ACC112 (cell line): ENCODE measurements around the gene ASTL.
A peak's percentile ranks its signal among the peaks of the same experiment; 100 is the strongest.

Source experiments
- H2AFZ ChIP-seq: fragments of 200-600 bp; sonication (generic); one replicate; pipeline ENCODE4 v1.6.0; 2017; ENCODE audit warnings: antibody characterized with exemption, low read length; ENCODE audit not compliant: unreplicated experiment
- H3K27ac ChIP-seq: fragments of 200-600 bp; sonication (generic); 2 replicates; pipeline ENCODE4 v1.5.1; 2014; ENCODE audit warnings: low read depth, mild to moderate bottlenecking, antibody characterized with exemption, low read length, moderate library complexity
- H3K27me3 ChIP-seq: fragments of 200-600 bp; sonication (generic); 2 replicates; pipeline ENCODE4 v1.6.1; 2014; ENCODE audit warnings: mild to moderate bottlenecking, antibody characterized with exemption, low read length, moderate library complexity, mixed read lengths; ENCODE audit not compliant: insufficient read depth
- H3K36me3 ChIP-seq: fragments of 200-600 bp; sonication (generic); 2 replicates; pipeline ENCODE4 v1.6.1; 2016; ENCODE audit warnings: mild to moderate bottlenecking, antibody characterized with exemption, low read length, moderate library complexity, mixed read lengths; ENCODE audit not compliant: insufficient read depth
- H3K4me1 ChIP-seq: fragments of 200-600 bp; sonication (generic); one replicate; pipeline ENCODE4 v1.6.1; 2016; ENCODE audit warnings: low read length, mixed read lengths; ENCODE audit not compliant: insufficient read depth, unreplicated experiment, control insufficient read depth
- H3K4me3 ChIP-seq: fragments of 200-600 bp; sonication (generic); 2 replicates; pipeline ENCODE4 v1.5.1; 2014; ENCODE audit warnings: mild to moderate bottlenecking, low read depth, low read length
- H3K79me2 ChIP-seq: fragments of 200-600 bp; sonication (generic); one replicate; pipeline ENCODE4 v1.6.0; 2016; ENCODE audit warnings: low read length; ENCODE audit not compliant: control insufficient read depth, unreplicated experiment, insufficient read depth

The ASTL gene

GRCh38 chr2:96116424-96116878, 21.9 kb downstream of the ASTL start, which contains the start of gene ADRA2B:
Gene ADRA2B, minus strand, starts transcription at chr2:96116571. Its CDS starts 422 bp downstream, at chr2:96116149.
- H2AFZ ChIP-seq, result peak within 1 kb of the TSS; percentile 29
- peaks cover 58% of the 10 kb centered on the region for H3K27me3 ChIP-seq
- peak within 1 kb of the TSS; percentile 70 for H3K4me3 ChIP-seq

GRCh38 chr2:96115631-96116423, 22.5 kb downstream of the ASTL start:
- peak overlapping the region; percentile 70 for H3K4me3 ChIP-seq
- H3K27me3 ChIP-seq, result peaks cover 53% of the 10 kb centered on the region
- no peak overlapping the region for H3K27ac ChIP-seq
- H2AFZ ChIP-seq, result no peak overlapping the region
- H3K79me2 ChIP-seq, result no peaks in the 10 kb centered on the region
- no peaks in the 10 kb centered on the region for H3K4me1 ChIP-seq
- H3K36me3 ChIP-seq, result no peaks in the 10 kb centered on the region

More at GRCh38 chr2:96116424-96116878, 21.9 kb downstream of the ASTL start, which contains the start of gene ADRA2B:
- no peaks in the 10 kb centered on the region for H3K36me3 ChIP-seq
- no peaks in the 10 kb centered on the region for H3K4me1 ChIP-seq
- H3K27ac ChIP-seq, result no peak within 1 kb of the TSS
- H3K79me2 ChIP-seq, result no peaks in the 10 kb centered on the region

- H3K36me3 ChIP-seq, result no peaks in the 10 kb centered on the region
- no peak overlapping the region for H3K4me3 ChIP-seq
- no peak overlapping the region for H2AFZ ChIP-seq
- H3K79me2 ChIP-seq, result no peaks in the 10 kb centered on the region
- H3K27ac ChIP-seq, result no peak overlapping the region
- no peaks in the 10 kb centered on the region for H3K4me1 ChIP-seq
- peaks cover 54% of the 10 kb centered on the region for H3K27me3 ChIP-seq
Observed at GRCh38 chr2:96114903-96115581, 23.3 kb downstream of the ASTL start.

GRCh38 chr2:96114546-96114902, 23.8 kb downstream of the ASTL start:
- Histone ChIP-seq H3K36me3 (no peaks in the 10 kb centered on the region), H3K27me3 (peaks cover 53% of the 10 kb centered on the region), H2AFZ (no peak overlapping the region), H3K27ac (no peak overlapping the region), H3K79me2 (no peaks in the 10 kb centered on the region), H3K4me3 (no peak overlapping the region), H3K4me1 (no peaks in the 10 kb centered on the region)

- no peak overlapping the region for H2AFZ ChIP-seq
- H3K4me1 ChIP-seq, result no peaks in the 10 kb centered on the region
- no peak overlapping the region for H3K27ac ChIP-seq
- H3K27me3 ChIP-seq, result peaks cover 52% of the 10 kb centered on the region
- no peaks in the 10 kb centered on the region for H3K36me3 ChIP-seq
- H3K4me3 ChIP-seq, result no peak overlapping the region
- H3K79me2 ChIP-seq, result no peaks in the 10 kb centered on the region
Observed at GRCh38 chr2:96113951-96114350, 24.4 kb downstream of the ASTL start.

- Histone ChIP-seq H3K79me2 (no peaks in the 10 kb centered on the region), H3K4me1 (no peaks in the 10 kb centered on the region), H3K36me3 (no peaks in the 10 kb centered on the region), H3K27ac (no peak overlapping the region), H3K4me3 (no peak overlapping the region), H2AFZ (no peak overlapping the region), H3K27me3 (peaks cover 45% of the 10 kb centered on the region)
Observed at GRCh38 chr2:96113367-96113677, 25.0 kb downstream of the ASTL start.

GRCh38 chr2:96112501-96113366, 25.6 kb downstream of the ASTL start:
- Histone ChIP-seq H3K27me3 (peaks cover 46% of the 10 kb centered on the region), H3K4me3 (no peak overlapping the region), H3K36me3 (no peaks in the 10 kb centered on the region), H3K4me1 (no peaks in the 10 kb centered on the region), H2AFZ (no peak overlapping the region), H3K27ac (no peak overlapping the region), H3K79me2 (no peaks in the 10 kb centered on the region)

- Histone ChIP-seq H3K4me3 (no peak overlapping the region), H3K79me2 (no peaks in the 10 kb centered on the region), H3K4me1 (no peaks in the 10 kb centered on the region), H3K36me3 (no peaks in the 10 kb centered on the region), H3K27me3 (peaks cover 43% of the 10 kb centered on the region), H3K27ac (no peak overlapping the region), H2AFZ (no peak overlapping the region)
Observed at GRCh38 chr2:96111823-96112500, 26.3 kb downstream of the ASTL start.

- Histone ChIP-seq H3K27ac (no peak overlapping the region), H3K36me3 (no peaks in the 10 kb centered on the region), H3K4me3 (no peak overlapping the region), H3K79me2 (no peaks in the 10 kb centered on the region), H3K4me1 (no peaks in the 10 kb centered on the region), H2AFZ (no peak overlapping the region), H3K27me3 (peaks cover 37% of the 10 kb centered on the region)
Observed at GRCh38 chr2:96111257-96111640, 27.1 kb downstream of the ASTL start.

GRCh38 chr2:96110621-96111256, 27.6 kb downstream of the ASTL start:
- Histone ChIP-seq H3K4me3 (no peak overlapping the region), H3K36me3 (no peaks in the 10 kb centered on the region), H3K4me1 (no peaks in the 10 kb centered on the region), H3K79me2 (no peaks in the 10 kb centered on the region), H3K27me3 (peaks cover 32% of the 10 kb centered on the region), H3K27ac (no peak overlapping the region), H2AFZ (no peak overlapping the region)
